Ovary (tissue), 9 donors: ENCODE results near the gene SEMA6A. TPM values are rescaled to one million over a fixed set of nuclear protein-coding genes. Genes with fewer than 3 reads are reported as not detected.
A peak's percentile ranks its signal among the peaks of the same experiment; 100 is the strongest.

ENCODE experiments used
- DNase-seq, 5 donors: peaks; one replicate each; pipeline ENCODE4 v3.0.0-alpha.2; 2019 to 2020
- H3K27ac ChIP-seq, 2 donors: fragments of 200-600 bp; one replicate each; pipeline versions ENCODE4 v1.5.1 to v1.8.0; 2019 to 2022
- H3K27me3 ChIP-seq: fragments of 200-600 bp; one replicate; pipeline ENCODE4 v1.8.0; 2022
- H3K36me3 ChIP-seq: fragments of 200-600 bp; sonication (generic); one replicate; pipeline ENCODE4 v1.5.1; 2019
- H3K4me1 ChIP-seq: one replicate; pipeline ENCODE4 v1.8.1; 2013; ENCODE audit warnings: mild to moderate bottlenecking, moderate library complexity; ENCODE audit not compliant: insufficient read depth
- H3K4me3 ChIP-seq: fragments of 200-600 bp; sonication (generic); one replicate; pipeline ENCODE4 v1.5.1; 2017
- H3K9me3 ChIP-seq, 2 donors: fragments of 200-600 bp in 1 of 2; sonication (generic) in 1 of 2; one replicate each; pipeline versions ENCODE4 v1.5.1 to v1.8.1; 2013 to 2019; ENCODE audit warnings: mild to moderate bottlenecking in 1 of 2, moderate library complexity in 1 of 2
- CTCF ChIP-seq, 3 donors: fragments of 450-650 bp in 2 of 3; fragments of 200-600 bp in 1 of 3; IDR thresholded peaks; one replicate each; pipeline versions ENCODE4 v1.5.1 to v1.8.0; 2016 to 2022; ENCODE audit warnings: antibody characterized with exemption in 3 of 3, mild to moderate bottlenecking in 1 of 3
- EP300 ChIP-seq: sonication (generic); formaldehyde crosslinking; IDR thresholded peaks from one replicate; pipeline ENCODE4 v1.6.1; 2017; ENCODE audit warnings: antibody characterized with exemption
- POLR2A ChIP-seq: fragments of 450-650 bp; IDR thresholded peaks from one replicate; pipeline ENCODE4 v1.6.1; 2017; ENCODE audit warnings: antibody characterized with exemption, mild to moderate bottlenecking, moderate library complexity
- WGBS, 3 donors: extraction: QIAGEN DNeasy Blood & Tissue Kit in 1 of 3; methylation state at CpG; one replicate each; pipeline versions ENCODE4 v1.1.5 to v1.1.7; 2013 to 2017; 5-methylcytosine and 5-hydroxymethylcytosine counted together
- intact Hi-C, 4 donors: fragments of 100-400 bp; cut with DNase I; formaldehyde crosslinking; loops; one replicate each; pipeline versions ENCODE4 v1.11.0 to v1.15.1; 2022 to 2023
- polyA plus RNA-seq, 2 donors: library from polyadenylated mRNA; stranded (reverse); fragments of 200-250 nt in 1 of 2; fragments of 350-450 nt in 1 of 2; fragmentation: Illumina TruSeq in 1 of 2; extraction: RNeasy Lipid Tissue Mini Kit (QIAGEN cat#74804) in 1 of 2; gene quantifications; one replicate each; pipeline ENCODE4 v1.2.3, GENCODE V29; 2013 to 2014
- total RNA-seq, 7 donors: library from RNA; depleted of rRNA in 2 of 7; stranded (reverse); fragments of >200 nt in 2 of 7; fragmentation: NEBNext Ultra II Directional in 3 of 7; extraction: Animal tissue kit (Norgen Biotek cat#: 25700) in 3 of 7; gene quantifications; one replicate each; pipeline versions ENCODE4 v1.1.0 to v1.2.4, GENCODE V29; 2016 to 2023
- donor health status: DM: no; HTN: no; CAD: no; lungs with moderate emphysema.
- donor health status: DM: no; HTN: no; CAD: no.
- donor health status: Bipolar disorder and iron deficiency.
- donor health status: DM: yes; HTN: yes; CAD: no.
- donor health status: DM: no; HTN: no; CAD: no.
- donor health status: DM: yes; HTN: yes; CAD: no.

The SEMA6A gene
- total and polyA plus RNA-seq, 9 donors: 5.7 to 57.1 (median 26.3) TPM

GRCh38 chr5:116559673-116560164 lies 14.9 kb downstream of the SEMA6A start:
- peaks cover 4% of the 10 kb centered on the region for H3K4me1 ChIP-seq
- intact Hi-C loops: no loop called here
- no peak for TF ChIP-seq EP300
- TF ChIP-seq POLR2A: no peak
- TF ChIP-seq CTCF (IDR thresholded peaks at IDR 0.05): no peak
- H3K27me3 ChIP-seq: no peaks in the 10 kb centered on the region
- DNase-seq: no peak
- no peak overlapping the region for H3K27ac ChIP-seq
- H3K36me3 ChIP-seq: no peaks in the 10 kb centered on the region
- H3K9me3 ChIP-seq: no peaks in the 10 kb centered on the region
- 89 to 90% (median 90%) methylated on average over 4 of the region's 4 CpGs for WGBS, 3 donors
- H3K4me3 ChIP-seq: no peak overlapping the region

GRCh38 chr5:116559239-116559638 lies 15.4 kb downstream of the SEMA6A start:
- H3K4me1 ChIP-seq: peaks cover 6% of the 10 kb centered on the region
- H3K4me3 ChIP-seq: no peak overlapping the region
- no peak overlapping the region for H3K27ac ChIP-seq
- DNase-seq: no peak
- no peaks in the 10 kb centered on the region for H3K36me3 ChIP-seq
- no peak for TF ChIP-seq EP300
- no peak for TF ChIP-seq CTCF (IDR thresholded peaks at IDR 0.05)
- no peaks in the 10 kb centered on the region for H3K27me3 ChIP-seq
- no peaks in the 10 kb centered on the region for H3K9me3 ChIP-seq
- WGBS, 3 donors: 81 to 90% (median 85%) methylated on average over 15 to 16 of the region's 16 CpGs
- intact Hi-C loops: no loop called here

GRCh38 chr5:116557669-116558271 lies 16.9 kb downstream of the SEMA6A start:
- Histone ChIP-seq H3K9me3 (no peaks in the 10 kb centered on the region), H3K36me3 (no peaks in the 10 kb centered on the region), H3K4me1 (peaks cover 4% of the 10 kb centered on the region), H3K4me3 (no peak overlapping the region), H3K27me3 (no peaks in the 10 kb centered on the region), H3K27ac (no peak overlapping the region)
- no peak for TF ChIP-seq EP300
- TF ChIP-seq CTCF (IDR thresholded peaks at IDR 0.05): peak in 1 of 3 donors; percentile 18
- no peak for TF ChIP-seq POLR2A
- intact Hi-C loops: no loop called here
- WGBS, 3 donors: 42 to 53% (median 47%) methylated on average over 5 of the region's 5 CpGs
- DNase-seq: no peak

GRCh38 chr5:116554764-116555163 lies 19.9 kb downstream of the SEMA6A start:
- Histone ChIP-seq H3K36me3 (no peaks in the 10 kb centered on the region), H3K9me3 (no peaks in the 10 kb centered on the region), H3K4me3 (no peak overlapping the region), H3K27me3 (no peaks in the 10 kb centered on the region), H3K27ac (no peak overlapping the region), H3K4me1 (peaks cover 4% of the 10 kb centered on the region)
- DNase-seq: no peak
- intact Hi-C loops: no loop called here
- WGBS, 3 donors: 57 to 67% (median 60%) methylated on average over 2 of the region's 2 CpGs
- TF ChIP-seq POLR2A (no peak), EP300 (no peak)

- peaks cover 4% of the 10 kb centered on the region for H3K4me1 ChIP-seq
- intact Hi-C loops: no loop called here
- DNase-seq: no peak
- TF ChIP-seq EP300 (no peak), CTCF (IDR thresholded peaks at IDR 0.05) (no peak), POLR2A (no peak)
- no peak overlapping the region for H3K4me3 ChIP-seq
- no peaks in the 10 kb centered on the region for H3K36me3 ChIP-seq
- no peaks in the 10 kb centered on the region for H3K27me3 ChIP-seq
- WGBS, 3 donors: 86 to 94% (median 93%) methylated on average over 4 of the region's 4 CpGs
- no peaks in the 10 kb centered on the region for H3K9me3 ChIP-seq
- no peak overlapping the region for H3K27ac ChIP-seq
Measured at GRCh38 chr5:116553366-116553765, 21.3 kb downstream of the SEMA6A start.
